ENCODE data around the gene TMEM248.

Gene TMEM248

DNA sequence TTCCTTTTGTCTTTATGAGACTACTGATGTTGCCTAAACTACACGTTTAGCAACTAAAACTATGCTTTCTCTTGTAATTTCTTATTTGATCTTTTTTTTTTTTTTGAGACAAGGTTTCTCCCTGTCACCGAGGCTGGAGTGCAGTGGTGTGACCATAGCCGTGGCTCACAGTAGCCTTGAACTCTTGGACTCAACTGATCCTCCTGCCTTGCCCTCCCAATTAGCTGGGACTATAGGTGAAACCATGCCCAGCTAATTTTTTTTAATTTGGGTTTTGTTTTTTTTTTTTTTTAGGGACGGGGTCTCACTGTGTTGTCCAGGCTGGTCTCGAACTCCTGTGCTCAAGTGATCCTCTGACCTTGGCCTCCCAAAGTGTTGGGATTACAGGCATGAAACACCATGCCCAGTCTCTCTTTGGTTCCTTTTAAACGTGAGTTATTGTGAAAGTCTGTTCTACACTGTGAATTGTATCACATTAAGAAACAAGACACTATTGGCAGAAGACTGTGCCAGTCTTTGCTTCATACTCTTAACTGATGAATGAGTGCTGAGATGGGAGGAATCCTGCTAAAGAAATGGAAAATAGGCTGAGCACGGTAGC is 6.4 kb downstream of the TMEM248 start:
- no peak for DNase-seq
- peaks cover 40% of the 10 kb centered on the region for H3K36me3 Mint-ChIP-seq (ENCODE audit: low read depth)
- H3K9me3 Mint-ChIP-seq, result no peaks in the 10 kb centered on the region
- H3K4me1 Mint-ChIP-seq, result peaks cover 31% of the 10 kb centered on the region
- no peaks in the 10 kb centered on the region for H3K27me3 Mint-ChIP-seq (ENCODE audit: low read depth, poor library complexity)
- peak overlapping the region; percentile 64 for H3K27ac Mint-ChIP-seq
- no peak overlapping the region for H3K4me3 Mint-ChIP-seq
- no peak for TF ChIP-seq CTCF (IDR thresholded peaks at IDR 0.05)

DNA sequence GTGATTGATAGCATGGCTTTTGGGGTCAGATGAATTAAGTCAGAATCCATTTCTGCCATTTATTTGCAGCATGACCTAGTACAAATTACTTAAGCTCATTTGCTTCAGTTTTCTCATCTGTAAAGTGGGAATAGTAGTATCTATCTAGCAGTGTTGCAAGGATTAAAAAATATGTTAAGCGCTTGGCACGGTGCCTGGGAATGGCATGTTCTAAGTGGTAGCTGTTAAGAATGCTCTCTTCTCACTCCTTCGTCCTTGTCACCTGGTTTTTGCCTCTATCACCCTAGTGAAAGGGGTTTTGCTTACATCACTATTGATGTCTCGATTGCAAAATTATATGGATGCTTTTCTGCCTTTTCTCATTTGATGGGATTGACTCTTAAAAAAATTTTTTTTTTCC is 7.4 kb downstream of the TMEM248 start:
- H3K36me3 Mint-ChIP-seq (ENCODE audit: low read depth), result peaks cover 40% of the 10 kb centered on the region
- no peak for TF ChIP-seq CTCF (IDR thresholded peaks at IDR 0.05)
- H3K27me3 Mint-ChIP-seq (ENCODE audit: low read depth, poor library complexity), result no peaks in the 10 kb centered on the region
- DNase-seq, result no peak
- H3K9me3 Mint-ChIP-seq, result no peaks in the 10 kb centered on the region
- H3K4me3 Mint-ChIP-seq, result no peak overlapping the region
- H3K27ac Mint-ChIP-seq, result no peak overlapping the region
- peaks cover 39% of the 10 kb centered on the region for H3K4me1 Mint-ChIP-seq

GRCh38 chr7:66929165-66929564 is 8.1 kb downstream of the TMEM248 start:
- Mint-ChIP-seq H3K4me3 (no peak overlapping the region), H3K36me3 (ENCODE audit: low read depth) (peaks cover 44% of the 10 kb centered on the region), H3K9me3 (no peaks in the 10 kb centered on the region), H3K27me3 (ENCODE audit: low read depth, poor library complexity) (no peaks in the 10 kb centered on the region), H3K4me1 (peaks cover 42% of the 10 kb centered on the region), H3K27ac (no peak overlapping the region)
- DNase-seq, result no peak
- TF ChIP-seq CTCF (IDR thresholded peaks at IDR 0.05), result no peak

DNA sequence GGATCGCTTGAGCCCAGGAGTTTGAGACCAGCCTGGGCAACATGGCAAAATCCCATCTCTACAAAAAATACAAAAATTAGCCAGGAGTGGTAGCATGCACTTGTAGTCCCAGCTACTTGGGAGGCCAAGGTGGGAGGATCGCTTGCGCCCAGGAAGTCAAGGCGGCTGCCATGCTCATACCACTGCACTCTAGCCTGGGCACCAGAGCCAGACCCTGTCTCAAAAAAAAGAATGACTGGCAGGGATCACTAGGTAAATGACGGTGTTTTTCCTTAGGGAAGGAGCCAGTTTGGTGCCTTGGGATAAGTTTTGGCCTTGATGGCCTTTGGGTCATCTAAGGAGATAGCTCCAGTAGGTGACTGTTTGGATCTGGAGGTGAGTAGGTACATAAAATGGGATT is 8.9 kb downstream of the TMEM248 start:
- Mint-ChIP-seq H3K4me1 (peaks cover 42% of the 10 kb centered on the region), H3K4me3 (no peak overlapping the region), H3K9me3 (no peaks in the 10 kb centered on the region), H3K27me3 (ENCODE audit: low read depth, poor library complexity) (no peaks in the 10 kb centered on the region), H3K27ac (peak overlapping the region; percentile 37), H3K36me3 (ENCODE audit: low read depth) (peaks cover 49% of the 10 kb centered on the region)
- no peak for DNase-seq
- no peak for TF ChIP-seq CTCF (IDR thresholded peaks at IDR 0.05)

- TF ChIP-seq CTCF (IDR thresholded peaks at IDR 0.05), result no peak
- peak overlapping the region; percentile 52 for H3K4me3 Mint-ChIP-seq
- DNase-seq, result peak; percentile 43
- H3K9me3 Mint-ChIP-seq, result no peaks in the 10 kb centered on the region
- H3K27me3 Mint-ChIP-seq (ENCODE audit: low read depth, poor library complexity), result no peaks in the 10 kb centered on the region
- peak overlapping the region; percentile 77 for H3K27ac Mint-ChIP-seq
- peaks cover 42% of the 10 kb centered on the region for H3K4me1 Mint-ChIP-seq
- peaks cover 46% of the 10 kb centered on the region for H3K36me3 Mint-ChIP-seq (ENCODE audit: low read depth)
These were observed 9.3 kb downstream of the TMEM248 start for GRCh38 chr7:66930341-66930740.

DNA sequence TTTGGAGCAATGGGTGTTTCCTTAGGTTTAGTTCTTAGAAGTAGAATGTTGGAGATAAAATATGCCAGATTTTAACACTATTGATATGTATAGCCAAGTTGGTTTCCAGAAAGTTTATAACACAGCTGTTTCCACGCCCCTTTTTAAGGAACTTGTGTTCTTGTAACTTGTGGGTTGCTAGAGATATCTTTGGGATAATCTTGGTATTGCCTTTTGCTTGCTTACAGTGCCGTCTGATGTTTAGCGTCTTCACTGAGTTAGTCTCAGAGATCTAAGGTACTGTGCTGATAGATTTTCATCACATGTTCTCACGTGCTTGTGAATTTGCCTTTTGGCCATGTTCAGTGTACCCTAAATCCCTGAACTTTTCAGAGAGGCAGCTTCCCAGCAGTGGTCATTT is 12.4 kb downstream of the TMEM248 start:
- Mint-ChIP-seq H3K4me1 (peaks cover 39% of the 10 kb centered on the region), H3K27me3 (ENCODE audit: low read depth, poor library complexity) (peaks cover 2% of the 10 kb centered on the region), H3K36me3 (ENCODE audit: low read depth) (peaks cover 52% of the 10 kb centered on the region), H3K27ac (no peak overlapping the region), H3K9me3 (peaks cover 29% of the 10 kb centered on the region), H3K4me3 (no peak overlapping the region)
- no peak for TF ChIP-seq CTCF (IDR thresholded peaks at IDR 0.05)
- no peak for DNase-seq

Data from nephron progenitor cell (in vitro differentiated cells).